Suprapubic skin (tissue), 4 donors: Measurements from ENCODE around the gene PGBD5.

Experiments used
- CTCF ChIP-seq, 2 donors: fragments of 200-600 bp in 1 of 2; fragments of 450-650 bp in 1 of 2; sonication (generic) in 1 of 2; IDR thresholded peaks; one replicate each; pipeline ENCODE4 v1.5.1; 2016 to 2019; ENCODE audit warnings: antibody characterized with exemption in 2 of 2, mild to moderate bottlenecking in 1 of 2, moderate library complexity in 1 of 2
- EP300 ChIP-seq: sonication (generic); formaldehyde crosslinking; IDR thresholded peaks from one replicate; pipeline ENCODE4 v1.6.1; 2017; ENCODE audit warnings: antibody characterized with exemption
- POLR2A ChIP-seq, 2 donors: fragments of 450-650 bp; IDR thresholded peaks; one replicate each; pipeline ENCODE4 v1.6.1; 2017; ENCODE audit warnings: antibody characterized with exemption in 2 of 2, mild to moderate bottlenecking in 2 of 2, moderate library complexity in 2 of 2
- POLR2AphosphoS5 ChIP-seq, 3 donors: sonication (generic); formaldehyde crosslinking; IDR thresholded peaks; one replicate each; pipeline ENCODE4 v1.6.1; 2017; ENCODE audit warnings: antibody characterized with exemption in 3 of 3

GRCh38 chr1:230349020-230349393, 77.1 kb downstream of the PGBD5 start:
- TF ChIP-seq CTCF (IDR thresholded peaks at IDR 0.05) (no peak), POLR2A (IDR thresholded peaks at IDR 0.05) (no peak), POLR2AphosphoS5 (IDR thresholded peaks at IDR 0.05) (no peak), EP300 (no peak)
